Measurements from ENCODE around the gene GABRA4.

The GABRA4 gene

DNA sequence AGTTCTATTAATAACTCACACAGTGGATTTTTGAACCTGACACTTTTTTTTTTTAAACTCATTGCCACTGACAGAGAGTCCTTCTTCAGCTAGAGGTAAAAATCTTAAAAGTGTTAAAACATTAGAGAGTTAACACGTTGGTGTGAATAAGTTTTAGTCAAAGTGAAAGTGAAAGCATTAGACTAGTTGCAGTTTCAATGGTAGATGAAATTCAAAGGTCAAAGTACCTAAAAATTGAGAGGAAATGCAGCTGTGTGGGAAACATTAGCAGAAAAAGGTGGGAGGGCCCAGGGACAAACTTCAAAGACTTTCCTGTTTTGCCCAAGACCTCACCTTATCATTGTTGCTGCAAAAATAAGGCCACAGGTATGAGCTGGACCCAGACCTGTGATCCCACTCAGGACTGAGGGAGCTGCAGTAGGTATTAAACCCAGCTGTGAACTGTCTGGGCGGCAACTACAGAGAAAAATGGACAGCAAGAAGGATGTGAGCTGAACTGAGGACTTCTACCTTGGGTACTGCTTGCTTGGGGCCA is 17.6 kb upstream of the GABRA4 start:
- Histone ChIP-seq H3K27me3 (replicated peaks; ENCODE audit: control insufficient read depth, insufficient read depth, low read length) (no peaks in the 10 kb centered on the region), H3K36me3 (ENCODE audit: control insufficient read depth, insufficient read depth, low read length) (no peaks in the 10 kb centered on the region), H3K4me3 (replicated peaks; ENCODE audit: low read depth, low read length) (no peak overlapping the region)
- DNase-seq (ENCODE audit: extremely low read depth, insufficient read length) = peak; percentile 29
- TF ChIP-seq, protein P1, sequence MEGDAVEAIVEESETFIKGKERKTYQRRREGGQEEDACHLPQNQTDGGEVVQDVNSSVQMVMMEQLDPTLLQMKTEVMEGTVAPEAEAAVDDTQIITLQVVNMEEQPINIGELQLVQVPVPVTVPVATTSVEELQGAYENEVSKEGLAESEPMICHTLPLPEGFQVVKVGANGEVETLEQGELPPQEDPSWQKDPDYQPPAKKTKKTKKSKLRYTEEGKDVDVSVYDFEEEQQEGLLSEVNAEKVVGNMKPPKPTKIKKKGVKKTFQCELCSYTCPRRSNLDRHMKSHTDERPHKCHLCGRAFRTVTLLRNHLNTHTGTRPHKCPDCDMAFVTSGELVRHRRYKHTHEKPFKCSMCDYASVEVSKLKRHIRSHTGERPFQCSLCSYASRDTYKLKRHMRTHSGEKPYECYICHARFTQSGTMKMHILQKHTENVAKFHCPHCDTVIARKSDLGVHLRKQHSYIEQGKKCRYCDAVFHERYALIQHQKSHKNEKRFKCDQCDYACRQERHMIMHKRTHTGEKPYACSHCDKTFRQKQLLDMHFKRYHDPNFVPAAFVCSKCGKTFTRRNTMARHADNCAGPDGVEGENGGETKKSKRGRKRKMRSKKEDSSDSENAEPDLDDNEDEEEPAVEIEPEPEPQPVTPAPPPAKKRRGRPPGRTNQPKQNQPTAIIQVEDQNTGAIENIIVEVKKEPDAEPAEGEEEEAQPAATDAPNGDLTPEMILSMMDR (IDR thresholded peaks at IDR 0.05; ENCODE audit: insufficient read depth, low read length, poor library complexity, severe bottlenecking) = no peak

DNA sequence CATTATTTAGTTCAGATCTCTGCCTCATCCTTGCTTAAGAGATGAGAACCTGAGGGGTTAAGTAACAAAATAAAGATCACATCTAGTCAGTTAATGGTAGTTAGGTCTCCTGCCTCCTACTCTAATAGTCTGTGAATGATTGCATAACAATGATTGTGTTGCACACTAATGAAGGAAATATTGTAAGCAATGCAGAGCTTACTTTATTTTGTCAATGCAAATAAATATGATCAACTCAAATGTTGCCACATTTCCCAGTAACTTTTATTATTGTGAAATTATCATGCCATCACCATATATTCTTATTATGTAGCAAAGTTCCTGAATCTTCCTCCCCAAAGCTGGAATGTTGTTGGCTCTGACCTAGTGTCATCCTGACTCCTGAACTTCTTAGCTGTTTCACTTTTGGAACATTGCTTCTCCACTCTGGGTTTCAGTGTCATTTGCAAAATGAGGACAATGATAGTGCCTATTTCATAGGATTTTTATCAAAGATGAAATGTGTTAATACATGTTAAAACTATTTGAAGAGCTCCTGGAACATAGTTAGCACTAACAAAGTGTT is 17.0 kb upstream of the GABRA4 start:
- Histone ChIP-seq H3K36me3 (ENCODE audit: control insufficient read depth, insufficient read depth, low read length) (no peaks in the 10 kb centered on the region), H3K4me3 (replicated peaks; ENCODE audit: low read depth, low read length) (no peak overlapping the region), H3K27me3 (replicated peaks; ENCODE audit: control insufficient read depth, insufficient read depth, low read length) (no peaks in the 10 kb centered on the region)
- TF ChIP-seq, protein P1 (IDR thresholded peaks at IDR 0.05; ENCODE audit: insufficient read depth, low read length, poor library complexity, severe bottlenecking) = no peak
- no peak for DNase-seq (ENCODE audit: extremely low read depth, insufficient read length)

DNA sequence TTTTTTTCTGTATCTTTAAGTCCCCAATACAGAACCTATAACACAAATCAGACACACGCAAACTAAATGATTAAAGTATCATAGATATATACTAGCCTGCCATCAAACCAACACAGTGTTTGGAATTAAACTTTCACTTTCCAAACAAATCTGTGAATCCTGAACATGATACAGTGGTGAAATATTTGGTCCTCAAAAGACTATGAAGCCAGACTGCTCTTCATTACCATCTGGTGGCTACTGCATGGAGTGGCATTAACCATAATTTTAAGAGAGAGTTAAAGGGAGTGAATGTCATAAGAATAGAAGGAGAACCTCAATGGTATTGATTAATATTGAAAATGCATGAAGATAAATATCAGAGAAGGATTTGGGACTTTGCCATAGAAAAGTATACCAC is 9.2 kb upstream of the GABRA4 start:
- Histone ChIP-seq H3K36me3 (ENCODE audit: control insufficient read depth, insufficient read depth, low read length) (no peaks in the 10 kb centered on the region), H3K27me3 (replicated peaks; ENCODE audit: control insufficient read depth, insufficient read depth, low read length) (no peaks in the 10 kb centered on the region), H3K4me3 (replicated peaks; ENCODE audit: low read depth, low read length) (no peak overlapping the region)
- TF ChIP-seq, protein P1 (IDR thresholded peaks at IDR 0.05; ENCODE audit: insufficient read depth, low read length, poor library complexity, severe bottlenecking) = peak; percentile 37
- DNase-seq (ENCODE audit: extremely low read depth, insufficient read length) = no peak

DNA sequence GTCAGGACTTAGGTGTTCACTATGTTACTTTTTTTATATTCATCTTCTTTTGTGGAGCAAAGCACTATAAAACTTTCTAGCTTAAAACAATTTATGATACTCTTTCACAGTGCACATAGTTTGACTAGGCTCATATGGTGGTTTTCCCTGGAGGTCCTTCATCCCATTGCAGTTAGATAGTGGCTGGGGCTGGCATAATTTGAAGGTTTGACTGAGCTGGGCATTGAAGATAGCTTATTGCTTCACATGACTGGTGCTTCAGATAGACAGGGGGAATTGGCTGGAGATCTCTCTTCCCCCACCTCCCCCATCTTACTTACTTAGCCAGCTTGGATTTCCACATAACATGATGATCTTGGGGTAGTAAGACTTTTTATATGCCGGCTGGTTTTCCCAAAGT is 7.0 kb upstream of the GABRA4 start:
- no peak overlapping the region for H3K4me3 ChIP-seq (replicated peaks; ENCODE audit: low read depth, low read length)
- H3K27me3 ChIP-seq (replicated peaks; ENCODE audit: control insufficient read depth, insufficient read depth, low read length) = no peaks in the 10 kb centered on the region
- DNase-seq (ENCODE audit: extremely low read depth, insufficient read length) = no peak
- TF ChIP-seq, protein P1 (IDR thresholded peaks at IDR 0.05; ENCODE audit: insufficient read depth, low read length, poor library complexity, severe bottlenecking) = no peak
- no peaks in the 10 kb centered on the region for H3K36me3 ChIP-seq (ENCODE audit: control insufficient read depth, insufficient read depth, low read length)

DNA sequence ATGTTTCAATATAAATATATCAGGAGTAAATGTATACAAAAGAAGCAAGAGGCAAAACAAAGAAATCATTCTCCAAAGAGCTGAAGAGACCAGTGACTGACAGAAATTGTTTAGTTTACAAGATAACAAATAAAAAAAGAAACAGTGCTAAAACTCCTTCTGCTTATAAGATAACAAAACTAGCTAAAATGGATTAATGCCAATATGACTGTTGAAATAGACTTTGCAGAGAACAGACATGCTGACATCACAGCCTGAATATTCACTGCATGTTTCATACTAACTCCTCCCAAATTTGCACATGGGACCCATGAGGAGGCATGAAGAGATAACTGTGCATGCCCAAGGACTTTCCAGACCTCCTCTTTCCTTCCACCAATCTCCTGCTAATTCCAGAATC is 6.2 kb upstream of the GABRA4 start:
- Histone ChIP-seq H3K36me3 (ENCODE audit: control insufficient read depth, insufficient read depth, low read length) (no peaks in the 10 kb centered on the region), H3K4me3 (replicated peaks; ENCODE audit: low read depth, low read length) (no peak overlapping the region), H3K27me3 (replicated peaks; ENCODE audit: control insufficient read depth, insufficient read depth, low read length) (no peaks in the 10 kb centered on the region)
- TF ChIP-seq, protein P1 (IDR thresholded peaks at IDR 0.05; ENCODE audit: insufficient read depth, low read length, poor library complexity, severe bottlenecking) = no peak
- DNase-seq (ENCODE audit: extremely low read depth, insufficient read length) = no peak

DNA sequence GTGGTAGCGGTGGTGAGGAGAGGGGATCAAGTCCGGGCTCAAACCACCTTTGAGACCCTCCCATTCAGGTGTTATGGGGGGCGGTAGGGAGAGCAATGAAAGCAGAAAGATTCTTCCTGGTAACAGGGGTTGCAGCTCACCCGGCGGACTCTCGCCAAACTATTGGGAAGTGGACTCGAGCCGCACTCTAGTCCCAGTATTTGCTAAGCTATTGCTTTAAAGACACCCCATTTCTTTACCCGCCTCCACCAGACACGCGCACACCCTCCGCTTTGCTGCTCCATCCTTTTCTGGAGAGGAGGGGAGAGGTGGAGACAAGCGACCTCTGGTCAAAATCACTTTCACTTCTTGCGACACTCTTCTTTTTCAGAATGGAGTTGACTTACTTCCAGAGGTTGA is 625 bp upstream of the GABRA4 start:
- H3K27me3 ChIP-seq (replicated peaks; ENCODE audit: control insufficient read depth, insufficient read depth, low read length) = no peaks in the 10 kb centered on the region
- TF ChIP-seq, protein P1 (IDR thresholded peaks at IDR 0.05; ENCODE audit: insufficient read depth, low read length, poor library complexity, severe bottlenecking) = no peak
- H3K4me3 ChIP-seq (replicated peaks; ENCODE audit: low read depth, low read length) = peak overlapping the region; percentile 36
- H3K36me3 ChIP-seq (ENCODE audit: control insufficient read depth, insufficient read depth, low read length) = no peaks in the 10 kb centered on the region
- DNase-seq (ENCODE audit: extremely low read depth, insufficient read length) = no peak
